ENCODE results near the gene XXYLT1.

- TF ChIP-seq CTCF (IDR thresholded peaks at IDR 0.05; ENCODE audit: insufficient read depth, low read length, poor library complexity, severe bottlenecking) (no peak), EZH2phosphoT487 (conservative IDR thresholded peaks at IDR 0.05; ENCODE audit: low read length) (no peak)
These were observed 67.4 kb downstream of the XXYLT1 start for GRCh38 chr3:195203606-195204005.

All from SU-DHL-6 (cell line).